HG02840 (cell line): ENCODE measurements around the gene ARL4C.

ENCODE experiments used
- ATAC-seq: cut with Tn5 transposase; IDR thresholded peaks from one replicate; pipeline ENCODE4 v1.9.1; 2021; ENCODE audit warnings: mild to moderate bottlenecking, moderate library complexity, moderate number of reproducible peaks; ENCODE audit not compliant: unreplicated experiment, low FRiP score

ARL4C gene

DNA sequence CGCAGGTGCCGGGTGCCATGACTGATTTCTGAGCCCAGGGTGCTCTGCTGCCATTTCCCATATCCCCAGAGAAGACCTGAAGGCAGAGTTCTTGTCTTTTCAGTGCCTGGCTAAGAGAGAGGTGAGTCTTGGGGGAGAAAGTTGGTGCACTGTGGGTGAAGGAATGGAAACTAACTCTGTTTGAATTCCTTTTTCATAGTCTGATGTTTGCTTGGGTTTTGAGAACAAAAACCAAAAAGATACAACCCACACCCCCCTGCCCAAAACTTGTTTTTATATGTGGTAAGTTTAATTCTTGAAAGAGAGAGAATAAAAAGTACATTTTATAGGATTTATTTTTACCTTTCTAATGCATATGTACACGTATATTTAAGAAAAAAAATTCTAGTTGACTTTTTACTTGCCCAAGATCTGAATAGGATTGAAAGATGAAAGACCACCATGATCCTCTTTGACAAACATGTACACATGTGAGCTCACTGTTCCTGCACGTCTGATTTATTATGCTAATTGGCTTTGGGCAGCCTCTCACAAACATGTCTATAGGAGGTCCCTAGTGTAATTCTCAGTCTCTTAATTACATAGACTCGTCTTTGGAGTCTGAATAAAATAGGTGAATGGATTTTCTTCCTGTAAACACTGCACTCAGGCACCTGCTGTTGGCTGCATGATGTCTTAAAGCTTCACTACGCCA is 46.3 kb downstream of the ARL4C start:
- ATAC-seq = no peak

DNA sequence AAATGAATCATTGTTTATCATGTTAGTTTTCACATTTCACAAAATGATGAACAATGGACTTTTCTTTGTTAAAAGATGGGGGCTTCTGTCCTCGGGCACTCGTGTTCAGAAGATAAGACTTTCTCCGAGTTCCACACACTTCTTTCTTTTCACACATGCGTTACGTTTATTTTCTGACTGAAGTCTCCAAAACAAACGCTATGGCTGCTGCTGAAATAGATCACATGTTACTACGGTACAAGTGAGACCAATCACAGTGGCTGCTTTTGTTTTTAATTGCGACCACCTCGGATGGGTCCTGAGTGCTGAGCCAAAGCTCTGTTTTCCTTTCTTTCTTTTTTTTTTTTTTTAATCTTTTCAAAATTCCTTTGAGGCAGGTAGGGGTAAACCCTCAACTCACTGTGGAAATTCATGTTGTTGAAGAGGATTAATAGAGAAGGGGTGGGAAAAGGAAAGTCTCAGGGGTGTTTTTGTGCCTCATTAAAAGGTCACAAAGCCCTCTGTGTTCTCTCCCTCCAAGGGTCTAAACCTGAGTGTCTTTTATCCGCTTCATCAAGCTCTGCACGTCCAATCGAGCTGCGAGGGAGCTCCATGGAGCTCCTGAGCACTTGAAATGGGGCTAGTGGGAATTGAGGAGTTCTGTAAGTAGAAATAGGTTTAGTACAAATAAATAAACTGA is 48.2 kb downstream of the ARL4C start:
- no peak for ATAC-seq

DNA sequence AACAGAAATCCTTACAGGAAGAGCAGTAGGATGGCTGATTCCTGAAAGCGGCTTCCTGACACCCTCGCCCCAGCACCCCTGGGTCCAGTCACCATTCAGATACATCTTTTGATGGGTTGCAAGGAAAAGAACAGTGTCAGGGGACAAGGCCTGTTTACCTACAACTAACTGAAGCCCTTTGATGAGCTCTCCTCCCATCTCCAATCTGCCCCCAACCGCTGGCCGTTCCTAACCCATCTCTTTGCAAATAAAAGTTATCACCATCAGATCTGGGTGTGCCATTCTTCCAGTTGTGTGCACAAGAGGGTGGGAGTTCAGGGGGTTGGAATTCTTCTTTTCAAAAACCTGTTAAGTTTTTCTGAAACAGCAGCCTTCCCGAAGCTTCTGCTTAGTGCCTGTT is 48.9 kb downstream of the ARL4C start:
- no peak for ATAC-seq

DNA sequence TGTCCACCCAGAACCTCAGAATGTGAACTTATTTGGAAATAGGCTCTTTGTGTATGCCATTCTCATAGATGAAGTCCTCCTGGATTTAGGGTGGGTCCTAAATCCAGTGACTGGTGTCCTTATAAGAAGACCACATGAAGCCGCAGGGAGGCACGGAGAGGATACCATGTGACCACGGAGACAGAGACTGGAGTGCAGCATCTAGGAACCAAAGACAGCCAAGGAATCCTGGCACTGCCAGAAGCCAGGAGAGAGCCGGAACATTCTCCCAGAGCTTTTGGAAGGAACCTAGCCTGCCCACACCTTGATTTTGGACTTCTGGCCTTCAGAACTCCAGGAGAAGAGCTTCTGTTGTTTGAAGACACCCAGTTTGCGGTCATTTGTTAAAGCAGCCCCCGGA is 49.7 kb downstream of the ARL4C start:
- no peak for ATAC-seq

DNA sequence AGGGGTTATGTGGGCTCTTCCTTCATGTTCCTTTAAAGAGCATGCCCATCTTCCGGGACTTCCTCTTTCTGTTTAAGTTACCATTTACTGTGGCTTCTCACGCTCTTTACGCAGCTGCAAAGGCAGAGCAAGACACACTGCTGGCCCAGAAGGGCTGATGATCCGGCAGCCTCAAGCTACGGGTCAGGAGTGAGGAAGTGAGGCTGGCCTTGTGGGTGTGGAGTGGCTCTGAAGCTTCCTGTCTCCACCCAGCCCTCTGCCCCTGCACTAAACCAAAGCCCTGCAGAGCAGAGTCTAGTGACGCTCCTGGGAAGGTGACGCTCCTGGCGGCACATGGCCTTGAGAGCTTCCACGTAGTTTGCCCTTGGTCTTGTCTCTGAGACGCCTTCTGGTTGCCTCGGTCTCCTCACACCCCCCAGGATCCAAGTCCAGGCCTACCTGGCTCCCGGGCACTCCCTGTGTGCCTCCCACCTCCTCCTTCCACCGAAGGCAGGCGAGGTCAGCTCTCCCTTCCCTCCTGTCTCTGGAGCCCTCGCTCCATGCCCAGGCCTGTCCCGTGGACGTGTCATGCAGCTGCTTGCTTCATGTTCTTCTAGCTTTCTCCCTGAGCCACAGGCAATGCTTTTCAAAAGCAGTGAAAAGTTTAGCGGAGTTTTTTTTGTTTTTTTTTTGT is 50.3 kb downstream of the ARL4C start:
- peak; percentile 88 for ATAC-seq

DNA sequence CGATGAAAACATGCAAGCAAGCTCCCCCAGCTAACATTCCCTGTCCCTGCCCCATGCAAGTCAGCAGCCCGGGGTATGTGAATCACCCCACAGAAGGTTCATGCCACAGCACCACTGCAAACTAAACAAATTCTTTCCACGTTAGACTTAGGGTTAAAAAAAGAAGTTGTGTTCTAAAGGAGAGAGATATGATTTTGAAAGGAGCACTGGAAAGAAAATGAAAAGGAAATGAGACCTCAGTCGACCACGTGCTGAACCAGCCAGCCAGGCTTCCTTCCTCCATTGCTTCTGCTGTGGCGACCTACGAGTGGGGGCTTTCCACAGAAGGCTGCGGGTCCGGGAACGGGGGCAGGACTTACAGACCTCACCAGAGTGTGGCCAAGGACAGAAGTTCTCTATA is 52.0 kb downstream of the ARL4C start:
- ATAC-seq = no peak

DNA sequence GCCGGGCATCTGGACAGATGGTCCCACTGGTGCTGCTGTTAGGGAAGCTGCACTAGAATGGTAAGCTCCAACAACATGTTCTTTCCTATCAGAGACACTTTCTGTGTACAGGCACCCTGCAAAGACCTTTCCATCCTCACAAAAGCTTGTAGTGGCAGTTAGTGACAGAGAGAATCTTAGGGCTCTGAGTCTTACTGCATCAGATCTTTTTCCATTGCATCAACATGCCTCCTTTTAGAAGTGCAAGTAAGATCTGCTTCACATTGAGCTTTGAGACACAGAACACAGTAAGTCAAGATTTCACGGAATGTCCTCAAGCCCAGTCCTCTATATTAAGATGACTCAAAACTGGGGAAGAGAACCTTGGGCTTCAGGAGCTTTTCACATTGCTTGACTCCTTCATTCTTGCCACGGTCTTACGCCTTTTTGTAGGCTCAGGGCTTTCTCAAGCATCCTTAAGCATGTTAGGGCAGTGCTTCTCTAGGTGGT is 52.6 kb downstream of the ARL4C start:
- ATAC-seq = no peak
